Measurements from ENCODE around the gene NCOA1. TPM values are rescaled to one million over a fixed set of nuclear protein-coding genes. Genes with fewer than 3 reads are reported as not detected.
A peak's percentile ranks its signal among the peaks of the same experiment; 100 is the strongest.

Gene NCOA1
- total and polyA plus RNA-seq, 2 experiments from 2014 or later = 6.7 to 9.1 TPM

GRCh38 chr2:24632172-24632571, 141.1 kb downstream of the NCOA1 start:
- no peaks in the 10 kb centered on the region for H3K36me3 ChIP-seq
- no peak overlapping the region for H3K27ac ChIP-seq
- H3K4me1 ChIP-seq (ENCODE audit: low read depth) = no peaks in the 10 kb centered on the region
- TF ChIP-seq, protein P1, sequence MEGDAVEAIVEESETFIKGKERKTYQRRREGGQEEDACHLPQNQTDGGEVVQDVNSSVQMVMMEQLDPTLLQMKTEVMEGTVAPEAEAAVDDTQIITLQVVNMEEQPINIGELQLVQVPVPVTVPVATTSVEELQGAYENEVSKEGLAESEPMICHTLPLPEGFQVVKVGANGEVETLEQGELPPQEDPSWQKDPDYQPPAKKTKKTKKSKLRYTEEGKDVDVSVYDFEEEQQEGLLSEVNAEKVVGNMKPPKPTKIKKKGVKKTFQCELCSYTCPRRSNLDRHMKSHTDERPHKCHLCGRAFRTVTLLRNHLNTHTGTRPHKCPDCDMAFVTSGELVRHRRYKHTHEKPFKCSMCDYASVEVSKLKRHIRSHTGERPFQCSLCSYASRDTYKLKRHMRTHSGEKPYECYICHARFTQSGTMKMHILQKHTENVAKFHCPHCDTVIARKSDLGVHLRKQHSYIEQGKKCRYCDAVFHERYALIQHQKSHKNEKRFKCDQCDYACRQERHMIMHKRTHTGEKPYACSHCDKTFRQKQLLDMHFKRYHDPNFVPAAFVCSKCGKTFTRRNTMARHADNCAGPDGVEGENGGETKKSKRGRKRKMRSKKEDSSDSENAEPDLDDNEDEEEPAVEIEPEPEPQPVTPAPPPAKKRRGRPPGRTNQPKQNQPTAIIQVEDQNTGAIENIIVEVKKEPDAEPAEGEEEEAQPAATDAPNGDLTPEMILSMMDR (IDR thresholded peaks at IDR 0.05; ENCODE audit: low read depth, low read length) = no peak
- no peaks in the 10 kb centered on the region for H3K9me3 ChIP-seq (ENCODE audit: low read depth)
- H3K4me3 ChIP-seq = no peak overlapping the region
- no peak for DNase-seq (ENCODE audit: low read depth in 1 of 2, low spot score in 1 of 2)
- H3K27me3 ChIP-seq = no peaks in the 10 kb centered on the region

GRCh38 chr2:24635181-24635580, 144.1 kb downstream of the NCOA1 start:
- DNase-seq (ENCODE audit: low read depth in 1 of 2, low spot score in 1 of 2) = no peak
- no peak overlapping the region for H3K27ac ChIP-seq
- TF ChIP-seq, protein P1 (IDR thresholded peaks at IDR 0.05; ENCODE audit: low read depth, low read length) = no peak

DNA sequence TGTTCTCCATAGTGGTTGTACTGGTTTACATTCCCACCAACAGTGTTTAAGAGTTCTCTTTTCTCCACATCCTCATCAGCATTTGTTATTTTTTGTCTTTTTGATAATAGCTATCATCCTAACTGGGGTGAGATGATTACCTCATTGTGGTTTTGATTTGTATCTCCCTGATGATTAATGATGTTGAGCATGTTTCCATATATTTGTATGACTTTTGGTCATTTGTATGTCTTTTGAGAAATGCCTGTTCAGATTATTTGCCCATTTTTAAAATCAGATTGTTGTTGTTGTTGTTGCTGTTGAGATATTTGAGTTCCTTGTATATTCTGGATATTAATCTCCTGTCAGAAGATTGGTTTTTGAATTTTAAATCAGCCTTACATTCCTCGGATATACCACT, 147.5 kb downstream of the NCOA1 start:
- Histone ChIP-seq H3K27me3 (no peaks in the 10 kb centered on the region), H3K9me3 (ENCODE audit: low read depth) (no peaks in the 10 kb centered on the region), H3K36me3 (no peaks in the 10 kb centered on the region), H3K4me3 (no peak overlapping the region), H3K27ac (no peak overlapping the region), H3K4me1 (ENCODE audit: low read depth) (no peaks in the 10 kb centered on the region)
- DNase-seq (ENCODE audit: low read depth in 1 of 2, low spot score in 1 of 2) = no peak
- TF ChIP-seq, protein P1 (IDR thresholded peaks at IDR 0.05; ENCODE audit: low read depth, low read length) = no peak

More at GRCh38 chr2:24635181-24635580, 144.1 kb downstream of the NCOA1 start:
- no peaks in the 10 kb centered on the region for H3K4me1 ChIP-seq (ENCODE audit: low read depth)
- H3K36me3 ChIP-seq = no peaks in the 10 kb centered on the region
- no peak overlapping the region for H3K4me3 ChIP-seq
- no peaks in the 10 kb centered on the region for H3K9me3 ChIP-seq (ENCODE audit: low read depth)
- H3K27me3 ChIP-seq = no peaks in the 10 kb centered on the region

DNA sequence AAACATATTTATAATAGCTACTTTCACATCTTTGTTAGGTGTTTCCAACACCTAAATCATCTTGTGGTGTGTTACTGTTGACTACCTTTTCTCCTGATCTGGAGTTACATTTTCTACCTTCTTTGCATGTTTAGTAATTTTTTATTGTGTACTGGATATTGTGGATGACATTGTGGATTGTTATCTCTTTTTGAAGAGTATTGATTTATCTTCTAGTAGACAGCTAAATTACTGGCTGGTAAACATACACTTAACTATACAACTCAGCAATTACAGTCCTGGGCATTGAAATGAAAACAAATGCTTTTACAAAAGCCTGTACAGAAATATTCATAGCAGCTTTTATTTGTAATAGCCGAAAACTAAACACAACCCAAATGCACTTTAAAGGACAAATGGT, 151.3 kb downstream of the NCOA1 start:
- TF ChIP-seq, protein P1 (IDR thresholded peaks at IDR 0.05; ENCODE audit: low read depth, low read length) = no peak
- no peak overlapping the region for H3K27ac ChIP-seq
- no peaks in the 10 kb centered on the region for H3K4me1 ChIP-seq (ENCODE audit: low read depth)
- DNase-seq (ENCODE audit: low read depth in 1 of 2, low spot score in 1 of 2) = no peak
- H3K9me3 ChIP-seq (ENCODE audit: low read depth) = no peaks in the 10 kb centered on the region
- H3K27me3 ChIP-seq = no peaks in the 10 kb centered on the region
- H3K4me3 ChIP-seq = no peak overlapping the region
- H3K36me3 ChIP-seq = no peaks in the 10 kb centered on the region

DNA sequence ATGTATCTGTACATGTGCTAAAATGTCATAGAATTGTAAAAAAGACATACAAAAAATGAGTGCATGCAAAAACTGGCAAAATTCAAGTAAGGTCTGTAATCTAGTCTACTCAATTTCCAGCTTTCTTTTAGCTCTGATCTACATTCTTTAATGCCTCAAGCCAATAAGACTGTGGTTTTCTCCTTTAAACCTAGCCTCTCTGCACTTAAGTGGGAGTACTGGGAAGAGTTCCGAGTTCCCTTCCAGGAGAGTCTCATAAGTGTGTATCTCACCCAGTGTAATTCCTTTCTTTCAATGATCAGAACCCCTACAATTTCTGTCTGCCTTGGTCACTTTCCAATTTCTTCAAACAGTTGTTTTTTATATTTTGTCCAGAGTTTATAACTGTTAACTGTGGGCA, 152.0 kb downstream of the NCOA1 start:
- Histone ChIP-seq H3K4me3 (no peak overlapping the region), H3K36me3 (no peaks in the 10 kb centered on the region), H3K27me3 (no peaks in the 10 kb centered on the region), H3K27ac (no peak overlapping the region), H3K9me3 (ENCODE audit: low read depth) (no peaks in the 10 kb centered on the region), H3K4me1 (ENCODE audit: low read depth) (no peaks in the 10 kb centered on the region)
- peak in 1 of 2 donors; percentile 29 for DNase-seq (ENCODE audit: low read depth in 1 of 2, low spot score in 1 of 2)
- TF ChIP-seq, protein P1 (IDR thresholded peaks at IDR 0.05; ENCODE audit: low read depth, low read length) = no peak

DNA sequence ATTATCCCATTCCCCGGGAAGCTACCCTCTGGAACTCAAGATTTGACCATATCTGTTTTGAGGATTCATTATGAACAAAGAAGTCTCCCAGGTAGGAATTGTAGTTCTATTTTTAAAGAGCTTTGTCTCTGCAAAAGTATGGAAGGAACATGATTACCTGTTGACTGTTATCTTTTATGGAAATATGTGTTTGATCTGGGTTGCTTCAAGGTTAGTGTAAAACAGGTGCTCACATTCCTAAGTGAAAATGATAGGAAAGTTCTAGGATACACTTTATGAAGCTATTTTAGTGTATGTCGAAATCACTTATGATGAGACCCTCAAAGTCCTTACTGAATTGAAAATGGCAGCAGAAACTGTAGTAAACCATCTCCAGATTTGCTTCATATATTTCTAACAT, 153.0 kb downstream of the NCOA1 start:
- no peaks in the 10 kb centered on the region for H3K4me1 ChIP-seq (ENCODE audit: low read depth)
- H3K9me3 ChIP-seq (ENCODE audit: low read depth) = no peaks in the 10 kb centered on the region
- no peak overlapping the region for H3K4me3 ChIP-seq
- TF ChIP-seq, protein P1 (IDR thresholded peaks at IDR 0.05; ENCODE audit: low read depth, low read length) = no peak
- H3K27ac ChIP-seq = no peak overlapping the region
- H3K27me3 ChIP-seq = no peaks in the 10 kb centered on the region
- DNase-seq (ENCODE audit: low read depth in 1 of 2, low spot score in 1 of 2) = no peak
- H3K36me3 ChIP-seq = no peaks in the 10 kb centered on the region

All from cardiac muscle cell (in vitro differentiated cells and primary cell).